Measurements from ENCODE around the gene PIN1.

The PIN1 gene

DNA sequence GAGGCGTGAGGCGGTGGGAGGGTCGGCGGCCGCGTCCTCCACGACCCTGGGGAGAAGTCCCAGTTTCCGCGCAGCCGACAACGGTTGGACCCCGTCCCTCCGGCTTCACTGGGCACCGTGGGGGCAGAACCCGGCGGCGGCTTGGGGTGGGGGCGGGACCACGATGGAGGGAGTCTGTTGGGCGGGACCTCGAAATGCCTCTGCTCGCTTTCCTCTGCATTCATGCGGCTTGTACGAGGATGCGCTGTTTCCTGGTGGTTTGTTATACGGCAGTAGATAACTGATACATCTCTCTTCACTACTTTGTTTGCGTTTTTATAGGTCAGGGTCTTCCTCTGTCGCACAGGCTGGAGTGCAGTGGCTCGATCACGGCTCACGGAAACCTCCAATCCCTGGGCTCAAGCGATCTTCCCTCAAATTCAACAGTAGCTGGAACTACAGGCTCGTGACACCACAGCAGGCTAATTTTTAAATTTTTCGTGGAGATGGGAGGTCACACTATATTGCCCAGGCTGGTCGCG, 42.0 kb upstream of the PIN1 start:
- Histone ChIP-seq H3K4me2 (ENCODE audit: low read length) (peak overlapping the region; percentile 91), H3K9ac (ENCODE audit: low read depth, low read length) (peak overlapping the region; percentile 74), H3K4me3 (ENCODE audit: low read length) (peak overlapping the region; percentile 83), H3K9me3 (replicated peaks; ENCODE audit: low read length) (no peaks in the 10 kb centered on the region), H3K36me3 (ENCODE audit: insufficient read depth, low read length) (no peaks in the 10 kb centered on the region), H3K27me3 (ENCODE audit: control insufficient read depth, insufficient read depth, low read length) (no peaks in the 10 kb centered on the region), H3K4me1 (ENCODE audit: control insufficient read depth, insufficient read depth, low read length) (peaks cover under 1% of the 10 kb centered on the region)

DNA sequence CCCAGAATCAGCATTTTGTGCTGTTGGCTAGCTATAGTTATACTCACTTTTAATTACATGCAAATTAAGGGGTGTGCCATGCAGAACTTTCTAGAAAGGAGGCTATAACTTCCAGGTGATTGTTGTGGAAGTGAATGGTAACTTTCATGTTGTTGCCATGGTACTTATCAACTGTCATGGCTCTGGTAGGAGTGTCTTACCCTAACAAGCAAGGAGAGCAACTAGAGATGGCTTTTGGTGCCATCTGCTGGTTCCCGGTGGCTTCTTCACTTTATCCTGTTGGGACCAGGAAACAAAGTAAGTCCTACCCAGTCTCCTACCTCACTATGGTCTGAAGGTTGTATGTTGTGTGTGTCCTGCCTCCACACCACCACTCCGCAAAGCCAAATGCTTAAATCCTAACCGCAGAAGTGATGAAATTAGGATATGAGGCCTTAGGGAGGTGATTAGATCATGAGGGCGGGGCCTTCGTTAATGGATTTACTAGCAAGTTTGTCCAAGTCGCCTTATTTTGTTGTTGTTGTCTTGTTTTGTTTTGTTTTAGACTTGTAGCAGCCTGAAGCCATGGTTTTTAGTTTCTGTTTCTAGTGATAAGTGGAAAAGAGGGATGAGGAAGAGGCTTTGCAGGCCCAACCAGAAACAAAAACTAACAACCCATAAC, 38.9 kb upstream of the PIN1 start:
- Histone ChIP-seq H3K4me1 (ENCODE audit: control insufficient read depth, insufficient read depth, low read length) (no peaks in the 10 kb centered on the region), H3K4me2 (ENCODE audit: low read length) (no peak overlapping the region), H3K36me3 (ENCODE audit: insufficient read depth, low read length) (no peaks in the 10 kb centered on the region), H3K9me3 (replicated peaks; ENCODE audit: low read length) (no peaks in the 10 kb centered on the region), H3K27me3 (ENCODE audit: control insufficient read depth, insufficient read depth, low read length) (no peaks in the 10 kb centered on the region), H3K9ac (ENCODE audit: low read depth, low read length) (no peak overlapping the region), H3K4me3 (ENCODE audit: low read length) (no peak overlapping the region)

DNA sequence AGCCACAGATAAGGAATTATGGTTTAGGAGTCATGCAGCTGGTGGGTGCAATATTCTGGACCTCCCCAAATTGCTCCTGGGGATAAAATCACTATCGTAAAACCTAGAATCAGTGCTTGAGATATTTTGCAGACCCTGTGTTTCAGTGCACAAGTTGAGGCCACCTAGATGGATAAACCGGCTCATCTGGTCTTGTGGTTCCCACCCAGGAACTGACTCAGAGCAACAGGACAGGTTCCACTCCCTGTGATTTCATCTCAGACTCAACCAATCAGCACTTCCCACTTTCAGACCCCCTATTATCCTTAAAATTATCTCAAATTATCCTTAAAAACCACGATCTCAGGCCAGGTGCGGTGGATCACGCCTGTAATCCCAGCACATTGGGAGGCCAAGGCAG, 37.2 kb upstream of the PIN1 start:
- H3K27me3 ChIP-seq (ENCODE audit: control insufficient read depth, insufficient read depth, low read length) = no peaks in the 10 kb centered on the region
- H3K4me1 ChIP-seq (ENCODE audit: control insufficient read depth, insufficient read depth, low read length) = no peaks in the 10 kb centered on the region
- no peak overlapping the region for H3K4me3 ChIP-seq (ENCODE audit: low read length)
- no peak overlapping the region for H3K4me2 ChIP-seq (ENCODE audit: low read length)
- no peaks in the 10 kb centered on the region for H3K36me3 ChIP-seq (ENCODE audit: insufficient read depth, low read length)
- H3K9me3 ChIP-seq (replicated peaks; ENCODE audit: low read length) = no peaks in the 10 kb centered on the region
- no peak overlapping the region for H3K9ac ChIP-seq (ENCODE audit: low read depth, low read length)

DNA sequence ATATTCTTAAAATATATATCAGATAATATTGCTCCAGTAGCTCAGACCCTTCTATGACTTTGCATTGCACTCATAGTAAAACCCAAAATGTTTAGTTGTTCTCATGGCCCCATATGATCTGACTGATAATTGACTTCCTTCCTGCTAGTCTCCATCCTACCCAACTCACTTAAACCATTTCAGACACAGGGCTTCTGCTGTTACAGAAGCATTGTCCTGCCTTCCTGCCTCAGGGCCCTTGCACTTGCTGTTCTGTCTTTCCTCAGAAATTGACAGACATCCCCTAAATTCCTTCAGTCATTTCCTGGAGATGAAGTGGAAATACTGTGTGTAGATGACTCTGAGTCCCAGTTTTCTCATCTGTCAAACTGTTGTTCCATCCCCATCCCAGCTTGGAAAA, 36.0 kb upstream of the PIN1 start:
- Histone ChIP-seq H3K4me1 (ENCODE audit: control insufficient read depth, insufficient read depth, low read length) (no peaks in the 10 kb centered on the region), H3K4me3 (ENCODE audit: low read length) (no peak overlapping the region), H3K36me3 (ENCODE audit: insufficient read depth, low read length) (peaks cover 7% of the 10 kb centered on the region), H3K9me3 (replicated peaks; ENCODE audit: low read length) (no peaks in the 10 kb centered on the region), H3K4me2 (ENCODE audit: low read length) (no peak overlapping the region), H3K9ac (ENCODE audit: low read depth, low read length) (no peak overlapping the region), H3K27me3 (ENCODE audit: control insufficient read depth, insufficient read depth, low read length) (no peaks in the 10 kb centered on the region)

DNA sequence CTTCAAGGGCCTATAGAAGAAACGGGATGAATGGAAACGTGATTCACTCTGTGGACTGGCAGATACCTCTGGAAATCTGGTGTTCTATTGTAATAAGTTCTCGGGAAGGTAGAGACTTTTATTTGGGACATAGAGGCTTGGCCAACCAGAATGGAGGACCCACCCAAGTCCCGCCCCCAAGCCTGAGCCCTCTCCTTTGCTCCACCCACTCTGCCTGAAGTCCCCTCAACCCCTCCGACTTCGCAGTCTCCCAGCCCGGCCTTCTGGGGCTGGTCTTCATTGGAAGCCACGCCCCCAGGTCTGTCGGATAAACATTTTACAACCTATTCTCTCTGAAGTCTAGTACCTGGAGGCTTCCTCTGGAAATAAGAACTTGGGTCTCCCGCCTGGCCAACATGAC, 33.1 kb upstream of the PIN1 start:
- no peaks in the 10 kb centered on the region for H3K27me3 ChIP-seq (ENCODE audit: control insufficient read depth, insufficient read depth, low read length)
- H3K4me3 ChIP-seq (ENCODE audit: low read length) = no peak overlapping the region
- H3K9ac ChIP-seq (ENCODE audit: low read depth, low read length) = no peak overlapping the region
- H3K4me2 ChIP-seq (ENCODE audit: low read length) = no peak overlapping the region
- no peaks in the 10 kb centered on the region for H3K9me3 ChIP-seq (replicated peaks; ENCODE audit: low read length)
- no peaks in the 10 kb centered on the region for H3K4me1 ChIP-seq (ENCODE audit: control insufficient read depth, insufficient read depth, low read length)
- peaks cover 21% of the 10 kb centered on the region for H3K36me3 ChIP-seq (ENCODE audit: insufficient read depth, low read length)

DNA sequence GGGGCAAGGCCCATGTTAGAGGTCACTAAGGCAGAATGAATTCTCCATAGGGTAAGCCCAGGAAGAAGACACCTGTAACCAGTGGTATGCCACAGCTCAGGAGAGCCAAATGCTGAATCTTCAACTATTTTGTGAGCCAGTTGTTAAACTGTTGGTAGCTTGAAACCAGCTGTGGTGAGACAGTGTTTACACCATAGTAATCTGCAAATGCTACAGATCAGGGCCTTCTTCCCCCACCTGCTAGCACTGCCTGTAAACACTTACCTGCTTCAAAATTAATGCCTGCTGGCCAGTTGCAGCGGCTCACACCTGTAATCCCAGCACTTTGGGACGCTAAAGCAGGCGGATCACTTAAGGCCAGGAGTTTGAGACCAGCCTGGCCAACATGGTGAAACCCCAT, 28.3 kb upstream of the PIN1 start:
- H3K4me3 ChIP-seq (ENCODE audit: low read length) = no peak overlapping the region
- no peaks in the 10 kb centered on the region for H3K4me1 ChIP-seq (ENCODE audit: control insufficient read depth, insufficient read depth, low read length)
- no peak overlapping the region for H3K9ac ChIP-seq (ENCODE audit: low read depth, low read length)
- H3K9me3 ChIP-seq (replicated peaks; ENCODE audit: low read length) = no peaks in the 10 kb centered on the region
- H3K27me3 ChIP-seq (ENCODE audit: control insufficient read depth, insufficient read depth, low read length) = no peaks in the 10 kb centered on the region
- no peak overlapping the region for H3K4me2 ChIP-seq (ENCODE audit: low read length)
- H3K36me3 ChIP-seq (ENCODE audit: insufficient read depth, low read length) = peaks cover 48% of the 10 kb centered on the region

DNA sequence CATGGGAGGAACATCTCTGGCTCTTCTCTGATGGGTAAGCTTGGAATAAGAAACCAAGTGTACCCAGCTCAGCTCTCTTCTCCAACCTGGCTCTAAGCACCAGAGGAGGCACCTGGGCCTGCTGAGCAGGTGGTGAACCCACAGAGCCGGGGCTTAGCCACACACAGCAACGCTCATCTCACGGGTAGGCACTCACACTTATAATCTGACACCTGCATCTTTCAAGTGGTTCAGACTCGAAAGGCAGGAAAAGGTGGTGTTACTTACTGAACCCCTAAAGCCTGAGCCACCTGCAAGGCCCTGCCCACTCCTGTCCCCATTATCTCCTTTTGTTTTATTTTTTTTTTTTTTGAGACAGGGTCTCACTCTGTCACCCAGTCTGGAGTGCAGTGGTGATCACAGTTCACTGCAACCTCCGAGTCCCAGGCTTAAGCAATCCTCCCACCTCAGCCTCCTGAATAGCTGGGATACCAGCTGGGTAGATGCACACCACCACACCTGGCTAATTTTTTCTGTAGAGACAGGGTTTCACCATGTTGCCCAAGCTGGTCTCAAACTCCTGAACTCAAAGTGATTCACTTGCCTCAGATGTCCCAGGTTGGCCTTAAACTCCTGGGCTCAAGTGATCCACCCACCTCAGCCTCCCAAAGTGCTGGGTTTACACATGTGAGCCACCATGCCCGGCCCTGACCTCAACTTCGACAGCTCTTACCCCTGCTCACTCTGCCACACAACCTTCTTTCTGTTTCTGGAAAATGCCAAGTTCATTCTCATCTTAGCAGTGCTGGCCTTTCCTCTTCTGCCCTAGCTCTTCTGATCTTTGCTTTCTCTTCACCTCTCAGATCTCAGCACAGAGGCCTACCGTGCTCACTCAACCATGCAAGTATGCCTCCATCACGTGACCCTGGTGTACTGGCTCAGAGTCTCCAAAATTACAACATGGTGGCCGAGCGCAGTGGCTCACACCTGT, 26.0 kb upstream of the PIN1 start:
- Histone ChIP-seq H3K9me3 (replicated peaks; ENCODE audit: low read length) (no peaks in the 10 kb centered on the region), H3K9ac (ENCODE audit: low read depth, low read length) (no peak overlapping the region), H3K27me3 (ENCODE audit: control insufficient read depth, insufficient read depth, low read length) (no peaks in the 10 kb centered on the region), H3K4me1 (ENCODE audit: control insufficient read depth, insufficient read depth, low read length) (no peaks in the 10 kb centered on the region), H3K4me3 (ENCODE audit: low read length) (no peak overlapping the region), H3K4me2 (ENCODE audit: low read length) (no peak overlapping the region), H3K36me3 (ENCODE audit: insufficient read depth, low read length) (peaks cover 45% of the 10 kb centered on the region)

DNA sequence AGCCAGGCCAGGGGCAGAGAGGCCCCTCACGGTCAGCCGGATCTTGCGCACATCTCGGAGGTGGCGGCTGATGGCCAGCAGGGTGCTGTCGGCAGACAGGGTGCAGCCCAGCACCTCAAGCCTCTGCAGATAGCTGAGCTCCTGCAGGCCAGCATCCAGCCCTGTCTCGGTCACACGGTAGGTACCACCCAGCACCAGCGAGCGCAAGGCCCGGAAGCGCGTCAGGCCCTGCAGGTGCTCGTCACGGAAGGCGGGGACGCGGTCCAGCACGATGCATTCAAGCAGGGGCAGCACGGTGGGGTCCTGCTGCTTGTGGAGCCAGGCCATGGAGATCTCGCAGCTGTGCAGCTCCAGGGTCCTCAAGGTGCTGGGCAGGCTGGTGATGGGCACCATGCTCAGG, 24.0 kb upstream of the PIN1 start:
- H3K9ac ChIP-seq (ENCODE audit: low read depth, low read length) = no peak overlapping the region
- H3K36me3 ChIP-seq (ENCODE audit: insufficient read depth, low read length) = peaks cover 37% of the 10 kb centered on the region
- no peaks in the 10 kb centered on the region for H3K4me1 ChIP-seq (ENCODE audit: control insufficient read depth, insufficient read depth, low read length)
- no peak overlapping the region for H3K4me2 ChIP-seq (ENCODE audit: low read length)
- H3K4me3 ChIP-seq (ENCODE audit: low read length) = no peak overlapping the region
- H3K9me3 ChIP-seq (replicated peaks; ENCODE audit: low read length) = no peaks in the 10 kb centered on the region
- H3K27me3 ChIP-seq (ENCODE audit: control insufficient read depth, insufficient read depth, low read length) = no peaks in the 10 kb centered on the region

DNA sequence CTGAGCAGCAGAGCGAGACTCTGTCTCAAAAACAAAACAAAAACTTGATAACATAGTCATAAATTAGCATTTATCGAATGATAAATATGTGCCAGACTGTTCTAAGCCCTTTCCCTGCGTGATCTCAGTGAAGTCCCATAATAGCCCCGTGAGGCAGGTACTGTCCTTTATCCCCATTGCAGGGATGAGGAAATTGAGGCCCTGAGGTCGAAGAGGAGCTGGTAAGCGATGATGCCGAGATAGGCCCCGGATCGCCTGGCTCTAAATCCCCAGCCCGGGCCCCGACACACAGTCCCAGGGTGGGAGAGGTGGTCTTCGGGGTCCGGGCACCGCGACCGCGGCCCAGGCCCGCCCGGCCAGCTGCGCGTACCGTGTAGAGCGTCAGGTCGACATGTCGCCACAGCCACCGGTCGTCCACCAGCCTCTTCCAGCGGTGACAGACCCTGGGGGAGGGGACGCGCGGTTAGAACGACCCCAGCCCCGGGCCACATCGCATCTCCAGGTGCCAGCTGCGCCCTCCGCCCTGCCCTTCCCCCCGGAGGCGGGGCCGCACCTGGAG, 16.9 kb upstream of the PIN1 start:
- Histone ChIP-seq H3K9ac (ENCODE audit: low read depth, low read length) (peak overlapping the region; percentile 98), H3K27me3 (ENCODE audit: control insufficient read depth, insufficient read depth, low read length) (no peaks in the 10 kb centered on the region), H3K4me1 (ENCODE audit: control insufficient read depth, insufficient read depth, low read length) (peaks cover 19% of the 10 kb centered on the region), H3K4me3 (ENCODE audit: low read length) (peak overlapping the region; percentile 100), H3K4me2 (ENCODE audit: low read length) (peak overlapping the region; percentile 96), H3K9me3 (replicated peaks; ENCODE audit: low read length) (no peaks in the 10 kb centered on the region), H3K36me3 (ENCODE audit: insufficient read depth, low read length) (peaks cover 3% of the 10 kb centered on the region)

DNA sequence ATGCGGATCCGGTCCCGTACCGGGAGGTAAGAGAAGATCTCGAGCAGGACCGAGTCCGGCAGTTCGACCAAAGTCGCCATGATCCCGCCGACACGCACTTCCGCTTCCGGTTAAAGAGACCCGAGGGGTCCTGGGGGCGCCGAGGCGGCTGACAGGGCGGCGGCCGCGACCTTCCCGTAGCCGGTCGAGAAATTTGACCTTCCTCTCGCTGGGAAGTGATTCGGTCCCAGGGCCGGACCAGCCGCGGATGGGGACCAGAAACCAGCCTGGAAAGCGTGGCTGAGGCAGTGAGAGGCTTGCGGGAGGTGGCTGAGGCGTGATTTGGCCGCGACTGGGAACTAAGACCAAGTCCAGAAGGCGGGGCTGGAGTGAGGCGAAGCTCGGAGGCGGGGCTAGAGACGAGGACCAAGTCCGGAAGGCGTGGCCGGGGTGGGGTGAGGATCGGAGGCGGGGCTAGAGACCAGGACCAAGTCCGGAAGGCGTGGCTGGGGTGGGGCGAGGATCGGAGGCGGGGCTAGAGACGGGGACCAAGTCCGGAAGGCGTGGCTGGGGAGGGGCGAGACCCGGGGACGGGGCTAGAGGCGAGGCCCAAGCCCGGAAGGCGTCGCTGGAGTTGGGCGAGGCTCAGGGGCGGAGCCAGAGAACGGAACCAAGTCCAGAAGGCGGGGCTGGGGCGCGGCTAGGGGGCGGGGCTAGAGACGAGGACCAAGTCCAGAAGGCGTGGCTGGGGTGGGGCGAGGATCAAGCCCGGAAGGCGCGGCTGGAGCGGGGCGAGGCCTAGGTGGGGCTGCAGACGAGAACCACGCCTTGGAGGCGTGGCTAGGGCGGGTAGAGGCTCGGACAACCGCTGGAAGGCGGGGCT, 16.2 kb upstream of the PIN1 start, which contains the start of gene FBXL12:
Gene FBXL12, minus strand, starts transcription at position 346 of the 862 bp plus-strand sequence. Its CDS starts 266 bp downstream, at position 80.
- Histone ChIP-seq H3K9ac (ENCODE audit: low read depth, low read length) (peak within 1 kb of the TSS; percentile 98), H3K4me3 (ENCODE audit: low read length) (peak within 1 kb of the TSS; percentile 100), H3K4me2 (ENCODE audit: low read length) (peak within 1 kb of the TSS; percentile 96), H3K27me3 (ENCODE audit: control insufficient read depth, insufficient read depth, low read length) (no peaks in the 10 kb centered on the region), H3K4me1 (ENCODE audit: control insufficient read depth, insufficient read depth, low read length) (peaks cover 19% of the 10 kb centered on the region), H3K36me3 (ENCODE audit: insufficient read depth, low read length) (no peaks in the 10 kb centered on the region), H3K9me3 (replicated peaks; ENCODE audit: low read length) (no peaks in the 10 kb centered on the region)

DNA sequence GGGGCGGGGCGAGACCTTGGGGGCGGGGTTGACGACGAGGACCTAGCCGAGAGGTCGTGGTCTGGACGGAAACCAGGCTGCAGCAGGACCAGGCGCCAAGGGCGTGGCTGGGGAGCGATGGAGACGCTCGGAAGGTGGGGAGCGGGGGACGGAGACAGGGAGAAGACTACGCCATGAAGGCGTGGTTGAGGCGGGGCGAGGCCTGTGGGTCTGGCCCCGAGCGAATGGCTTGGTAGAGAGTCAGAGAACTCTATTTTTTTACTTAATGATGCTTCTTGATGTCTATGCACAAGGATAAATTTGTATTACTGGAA, 15.6 kb upstream of the PIN1 start:
- H3K9me3 ChIP-seq (replicated peaks; ENCODE audit: low read length) = no peaks in the 10 kb centered on the region
- peak overlapping the region; percentile 70 for H3K4me3 ChIP-seq (ENCODE audit: low read length)
- no peaks in the 10 kb centered on the region for H3K36me3 ChIP-seq (ENCODE audit: insufficient read depth, low read length)
- peak overlapping the region; percentile 83 for H3K4me2 ChIP-seq (ENCODE audit: low read length)
- H3K27me3 ChIP-seq (ENCODE audit: control insufficient read depth, insufficient read depth, low read length) = no peaks in the 10 kb centered on the region
- no peak overlapping the region for H3K9ac ChIP-seq (ENCODE audit: low read depth, low read length)
- H3K4me1 ChIP-seq (ENCODE audit: control insufficient read depth, insufficient read depth, low read length) = peaks cover 19% of the 10 kb centered on the region
